HepG2 (cell line): ENCODE results near the gene PRDX5. TPM values are rescaled to one million over a fixed set of nuclear protein-coding genes. Genes with fewer than 3 reads are reported as not detected.

Experiments used
- ESRRA ChIP-seq: sonication (generic); formaldehyde crosslinking; IDR thresholded peaks from 2 replicates; pipeline ENCODE4 v1.5.1; 2020; ENCODE audit warnings: mild to moderate bottlenecking, low read depth, missing genetic modification reagents
- HDAC6 ChIP-seq: fragments of 200-600 bp; sonication (generic); IDR thresholded peaks from 2 replicates; pipeline ENCODE4 v1.7.0; 2017; ENCODE audit warnings: mild to moderate bottlenecking, antibody characterized with exemption, low read length, low read depth
- MBNL3 ChIP-seq: fragments of 250-450 bp; sonication (Bioruptor Pico); conservative IDR thresholded peaks from 2 replicates; pipeline ENCODE4 v1.8.0; 2022; ENCODE audit warnings: mild to moderate bottlenecking, inconsistent platforms
- NAIF1 ChIP-seq: sonication (generic); formaldehyde crosslinking; IDR thresholded peaks from 2 replicates; pipeline ENCODE4 v1.5.0; 2020; ENCODE audit warnings: mild to moderate bottlenecking, missing genetic modification reagents, borderline replicate concordance
- SNAI1 ChIP-seq: sonication (generic); formaldehyde crosslinking; IDR thresholded peaks from 2 replicates; pipeline ENCODE4 v1.5.0; 2020; ENCODE audit warnings: mild to moderate bottlenecking, missing genetic modification reagents, borderline replicate concordance
- ZNF30 ChIP-seq: sonication (generic); formaldehyde crosslinking; IDR thresholded peaks from 2 replicates; pipeline ENCODE4 v1.5.0; 2020; ENCODE audit warnings: mild to moderate bottlenecking, missing genetic modification reagents
- ZNF772 ChIP-seq: sonication (generic); formaldehyde crosslinking; IDR thresholded peaks from 2 replicates; pipeline ENCODE4 v1.5.0; 2020; ENCODE audit warnings: mild to moderate bottlenecking, missing genetic modification reagents
- polyA plus RNA-seq, 8 experiments: library from polyadenylated mRNA; depleted of rRNA in 3 of 8; stranded (reverse) in 7 of 8; unstranded in 1 of 8; fragments of >200 nt; fragmentation: Illumina TruSeq in 4 of 8; extraction: Trizol in 4 of 8; gene quantifications; 2 replicates each; pipeline versions ENCODE4 v1.2.1 to v1.2.3, GENCODE V29; 2011 to 2016; ENCODE audit warnings: low read depth in 4 of 8, missing spikeins in 1 of 8, mixed read lengths in 1 of 8; ENCODE audit not compliant: insufficient read depth in 1 of 8
- total RNA-seq, 5 experiments: library from RNA; depleted of rRNA; stranded (reverse); fragments of >200 nt; fragmentation: Illumina TruSeq; extraction: Trizol; gene quantifications; 2 replicates each; pipeline ENCODE4 v1.2.3, GENCODE V29; 2016; ENCODE audit warnings: low read depth in 1 of 5
- TF ChIP-seq, protein P1 (sequence below): sonication (generic); formaldehyde crosslinking; IDR thresholded peaks from 2 replicates; pipeline ENCODE4 v1.4.0; 2020; ENCODE audit warnings: missing genetic modification reagents, borderline replicate concordance

The PRDX5 gene
- total and polyA plus RNA-seq, 2 of the 13 experiments (the other 11 are each of a cell fraction or from before 2014, with no cell fraction given) = 215 to 311 TPM

DNA sequence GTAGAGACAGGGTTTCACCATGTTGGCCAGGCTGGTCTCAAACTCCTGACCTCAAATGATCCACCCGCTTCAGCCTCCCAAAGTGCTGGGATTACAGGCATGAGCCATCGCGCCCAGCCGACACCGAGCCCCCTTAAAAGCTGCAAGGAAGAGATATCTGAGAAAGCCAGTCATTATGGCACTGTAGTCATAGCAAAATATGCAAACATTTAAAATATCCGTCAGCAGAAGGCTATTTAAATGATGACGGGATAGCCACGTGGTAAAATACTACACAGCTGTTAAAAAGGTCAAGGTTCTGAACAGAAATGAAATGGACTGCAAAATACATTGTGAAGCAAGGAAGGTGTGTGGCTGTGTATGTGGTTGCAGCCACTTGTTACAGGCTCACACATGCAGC is 15.6 kb downstream of the PRDX5 start (continued):
- TF ChIP-seq, protein P1, sequence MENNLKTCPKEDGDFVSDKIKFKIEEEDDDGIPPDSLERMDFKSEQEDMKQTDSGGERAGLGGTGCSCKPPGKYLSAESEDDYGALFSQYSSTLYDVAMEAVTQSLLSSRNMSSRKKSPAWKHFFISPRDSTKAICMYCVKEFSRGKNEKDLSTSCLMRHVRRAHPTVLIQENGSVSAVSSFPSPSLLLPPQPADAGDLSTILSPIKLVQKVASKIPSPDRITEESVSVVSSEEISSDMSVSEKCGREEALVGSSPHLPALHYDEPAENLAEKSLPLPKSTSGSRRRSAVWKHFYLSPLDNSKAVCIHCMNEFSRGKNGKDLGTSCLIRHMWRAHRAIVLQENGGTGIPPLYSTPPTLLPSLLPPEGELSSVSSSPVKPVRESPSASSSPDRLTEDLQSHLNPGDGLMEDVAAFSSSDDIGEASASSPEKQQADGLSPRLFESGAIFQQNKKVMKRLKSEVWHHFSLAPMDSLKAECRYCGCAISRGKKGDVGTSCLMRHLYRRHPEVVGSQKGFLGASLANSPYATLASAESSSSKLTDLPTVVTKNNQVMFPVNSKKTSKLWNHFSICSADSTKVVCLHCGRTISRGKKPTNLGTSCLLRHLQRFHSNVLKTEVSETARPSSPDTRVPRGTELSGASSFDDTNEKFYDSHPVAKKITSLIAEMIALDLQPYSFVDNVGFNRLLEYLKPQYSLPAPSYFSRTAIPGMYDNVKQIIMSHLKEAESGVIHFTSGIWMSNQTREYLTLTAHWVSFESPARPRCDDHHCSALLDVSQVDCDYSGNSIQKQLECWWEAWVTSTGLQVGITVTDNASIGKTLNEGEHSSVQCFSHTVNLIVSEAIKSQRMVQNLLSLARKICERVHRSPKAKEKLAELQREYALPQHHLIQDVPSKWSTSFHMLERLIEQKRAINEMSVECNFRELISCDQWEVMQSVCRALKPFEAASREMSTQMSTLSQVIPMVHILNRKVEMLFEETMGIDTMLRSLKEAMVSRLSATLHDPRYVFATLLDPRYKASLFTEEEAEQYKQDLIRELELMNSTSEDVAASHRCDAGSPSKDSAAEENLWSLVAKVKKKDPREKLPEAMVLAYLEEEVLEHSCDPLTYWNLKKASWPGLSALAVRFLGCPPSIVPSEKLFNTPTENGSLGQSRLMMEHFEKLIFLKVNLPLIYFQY = no peak
- TF ChIP-seq SNAI1 (CRISPR knock-in tag) (no peak), ZNF30 (no peak), MBNL3 (CRISPR knock-in tag) (no peak), ZNF772 (CRISPR knock-in tag) (no peak), ESRRA (CRISPR knock-in tag) (no peak), NAIF1 (CRISPR knock-in tag) (no peak), HDAC6 (no peak)
